ENCODE data around the gene KAT8.

Gene KAT8

DNA sequence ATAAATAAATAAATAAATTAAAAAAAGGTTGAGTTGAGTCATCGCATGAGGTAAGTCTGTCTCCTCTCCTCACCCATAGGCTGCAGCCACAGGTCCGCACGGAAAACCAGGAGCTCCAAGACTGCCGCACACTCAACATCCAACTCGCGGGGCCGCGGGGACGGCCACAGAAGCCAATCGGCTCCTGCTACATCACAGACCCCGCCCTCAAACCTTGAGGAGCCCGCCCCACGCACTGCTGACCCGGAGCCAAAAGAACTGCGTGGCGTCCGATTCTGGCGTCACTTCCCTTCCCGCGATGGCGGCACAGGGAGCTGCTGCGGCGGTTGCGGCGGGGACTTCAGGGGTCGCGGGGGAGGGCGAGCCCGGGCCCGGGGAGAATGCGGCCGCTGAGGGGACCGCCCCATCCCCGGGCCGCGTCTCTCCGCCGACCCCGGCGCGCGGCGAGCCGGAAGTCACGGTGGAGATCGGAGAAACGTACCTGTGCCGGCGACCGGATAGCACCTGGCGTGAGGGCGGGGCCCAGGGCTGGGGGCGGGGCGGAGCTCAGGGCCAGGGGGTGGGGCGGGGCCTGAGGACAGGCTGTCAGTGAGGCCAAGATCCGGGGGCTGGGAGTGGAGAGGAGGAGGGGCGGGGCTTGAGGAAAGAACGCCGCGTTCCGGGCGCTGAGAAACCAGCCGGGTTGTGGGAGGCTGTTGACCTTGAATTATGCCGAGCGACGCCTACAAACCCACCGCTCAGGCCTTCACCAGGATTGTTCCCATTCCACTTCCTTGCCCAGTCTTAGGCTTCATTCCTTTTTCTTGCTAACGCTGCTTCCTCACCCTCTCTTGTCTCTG lies at the start of gene KAT8:
KAT8 (plus strand) TSS at position 281 of the 839 bp plus-strand sequence; CDS start at position 299, 18 bp downstream.
- DNase-seq = peak; percentile 98

DNA sequence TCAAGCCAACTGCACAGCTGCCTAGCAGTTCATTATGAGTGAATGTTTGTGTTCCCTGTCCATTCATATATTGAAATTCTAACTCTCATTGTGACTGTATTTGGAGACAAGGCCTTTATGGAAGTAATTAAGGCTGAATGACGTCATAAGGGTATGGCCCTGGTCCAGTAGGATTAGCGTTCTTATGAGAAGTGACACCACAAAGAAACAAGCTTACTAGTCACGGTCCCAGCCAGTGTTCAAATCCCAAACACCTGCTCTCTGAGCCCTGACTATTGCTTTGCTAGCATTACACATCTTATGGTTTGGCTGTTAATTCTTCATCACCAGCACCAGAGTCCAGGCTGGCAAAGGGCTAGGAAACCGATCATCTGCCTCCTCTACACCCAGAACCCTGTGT lies 45.6 kb upstream of the KAT8 start:
- no peak for DNase-seq

DNA sequence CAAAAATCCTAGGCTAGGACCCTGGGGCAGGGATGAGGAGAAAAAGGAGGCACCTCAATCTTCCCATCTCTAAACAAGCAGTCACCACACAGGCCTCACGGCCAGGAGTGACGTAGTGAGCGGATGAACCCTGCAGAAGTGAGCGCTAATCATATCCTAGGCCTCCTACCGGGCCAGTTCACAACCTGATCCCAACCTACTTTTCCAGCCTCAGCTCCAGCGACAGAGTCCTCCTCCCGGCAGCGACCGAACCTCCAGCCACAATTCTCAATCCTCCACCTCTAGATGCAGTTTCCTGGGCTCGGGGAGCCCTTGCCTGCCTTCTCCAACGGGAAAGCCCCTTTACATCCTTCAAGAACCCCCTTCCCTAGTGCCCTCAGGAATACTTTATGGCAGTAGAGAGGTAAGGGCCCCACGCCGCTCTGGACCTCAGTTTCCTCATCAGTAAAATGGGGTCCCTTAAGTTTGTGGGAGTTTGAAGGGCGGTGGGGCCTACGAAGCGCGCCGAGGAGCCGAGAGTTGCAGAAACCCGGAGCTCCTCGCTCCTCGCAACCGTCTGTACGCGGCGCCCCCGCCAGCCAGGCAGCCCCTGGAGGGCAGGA lies 44.8 kb upstream of the KAT8 start:
- peak; percentile 57 for DNase-seq

DNA sequence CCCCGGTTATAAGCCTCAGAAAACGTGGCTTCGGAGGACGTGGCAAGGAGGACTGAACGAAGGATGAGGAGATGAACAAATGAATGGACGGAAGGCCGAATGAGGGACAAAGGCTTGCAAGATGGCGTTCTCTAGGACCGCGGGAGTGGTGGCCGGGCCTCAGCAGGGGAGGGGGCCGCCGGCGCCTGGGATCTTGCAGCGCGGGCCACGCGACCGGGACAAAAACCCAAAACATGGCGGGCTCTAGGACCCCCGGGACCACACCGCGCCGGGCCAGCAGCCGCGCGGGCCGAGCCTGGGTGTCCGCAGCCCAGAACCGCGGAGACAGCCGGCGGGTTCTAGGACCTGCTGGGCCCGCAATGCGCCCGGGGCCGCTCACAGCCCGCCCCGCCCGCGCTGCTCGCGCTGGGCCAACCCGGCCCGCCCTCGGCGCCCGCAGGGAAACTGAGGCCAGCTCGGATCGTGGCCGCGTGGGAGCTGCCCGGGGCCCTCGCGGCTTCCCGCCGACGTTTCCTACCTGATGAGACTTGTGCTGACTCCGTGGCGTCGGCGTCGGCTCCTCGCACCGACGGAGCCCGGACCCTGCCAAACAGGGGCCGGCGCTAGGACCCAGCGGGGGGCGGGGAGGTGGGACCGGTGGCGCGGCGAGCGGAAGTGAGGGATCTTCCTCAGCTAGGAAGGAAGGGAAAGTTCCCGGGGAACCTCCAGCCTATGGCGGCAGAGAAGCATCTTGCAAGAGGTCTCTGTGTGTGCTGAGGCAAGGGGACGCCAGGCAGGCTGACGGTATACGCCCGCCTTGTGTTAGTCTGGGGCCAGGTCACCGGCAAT lies 44.1 kb upstream of the KAT8 start:
- peak; percentile 94 for DNase-seq

DNA sequence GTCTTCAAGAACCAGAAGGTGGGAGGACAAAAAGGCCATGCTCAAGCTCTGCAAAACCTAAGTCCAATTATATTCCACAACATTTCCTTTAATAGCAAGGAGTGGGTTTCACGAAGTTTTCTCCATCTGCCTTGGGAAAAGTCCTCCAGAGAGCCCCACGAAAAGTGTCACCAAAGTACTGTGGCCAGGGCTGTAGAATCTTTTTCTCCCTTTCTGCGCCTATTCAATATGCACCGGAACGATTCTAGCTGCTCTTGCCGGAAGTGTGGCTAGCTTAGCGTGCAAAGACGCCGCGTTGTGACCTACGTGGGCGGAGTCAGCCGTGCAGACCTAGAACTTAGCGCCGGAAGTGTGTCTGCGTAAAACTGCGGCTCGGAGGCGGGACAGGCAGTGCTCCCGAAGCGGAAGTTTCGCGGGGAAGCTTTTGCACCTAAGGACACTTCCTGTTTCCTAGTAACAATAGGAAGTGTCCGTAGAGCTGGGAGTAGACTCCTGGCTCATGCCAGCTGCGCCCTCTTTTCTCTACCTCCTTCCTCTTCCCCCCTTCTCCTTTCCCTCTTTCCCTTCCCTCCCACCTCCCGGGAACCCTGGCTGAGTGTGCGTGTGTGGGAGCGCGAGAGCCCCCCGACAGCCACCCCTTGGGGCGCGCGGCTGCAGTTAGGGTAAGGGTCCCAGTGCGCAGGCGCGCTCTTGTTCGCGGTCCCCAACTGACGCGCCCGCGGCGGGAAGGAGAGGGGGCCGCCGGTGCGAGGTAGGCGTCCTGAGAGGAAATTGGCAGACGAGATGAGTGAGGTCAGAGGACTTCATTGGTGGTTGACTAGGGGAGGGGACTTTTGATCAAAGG lies 43.3 kb upstream of the KAT8 start, which contains the start of the genes ZNF646 and ZNF668:
ZNF646 (plus strand) TSS at position 453 of the 844 bp plus-strand sequence. CDS start 1,903 bp downstream, outside the sequence.
ZNF668 (minus strand) TSS at position 271 of the 844 bp plus-strand sequence. CDS start 9,781 bp downstream, outside the sequence.
- DNase-seq = peak; percentile 98

DNA sequence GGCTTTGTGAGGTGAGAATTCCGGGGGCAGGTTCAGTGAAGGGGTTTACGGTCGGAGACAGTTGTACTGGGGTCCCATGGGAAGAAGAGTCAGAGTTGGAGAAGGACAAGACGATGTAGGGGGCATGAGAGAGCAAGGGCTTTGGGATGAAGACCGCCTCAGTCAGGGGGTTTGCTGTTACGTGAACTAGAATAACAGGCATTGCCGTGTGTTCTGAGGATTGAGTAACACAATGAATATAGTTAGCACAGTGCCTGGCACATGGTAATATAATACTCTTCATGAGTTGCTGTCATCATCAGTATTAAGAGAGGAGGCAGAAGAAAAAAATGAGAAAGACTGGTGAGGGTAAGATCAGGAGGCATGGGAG lies 42.7 kb upstream of the KAT8 start:
- DNase-seq = no peak

DNA sequence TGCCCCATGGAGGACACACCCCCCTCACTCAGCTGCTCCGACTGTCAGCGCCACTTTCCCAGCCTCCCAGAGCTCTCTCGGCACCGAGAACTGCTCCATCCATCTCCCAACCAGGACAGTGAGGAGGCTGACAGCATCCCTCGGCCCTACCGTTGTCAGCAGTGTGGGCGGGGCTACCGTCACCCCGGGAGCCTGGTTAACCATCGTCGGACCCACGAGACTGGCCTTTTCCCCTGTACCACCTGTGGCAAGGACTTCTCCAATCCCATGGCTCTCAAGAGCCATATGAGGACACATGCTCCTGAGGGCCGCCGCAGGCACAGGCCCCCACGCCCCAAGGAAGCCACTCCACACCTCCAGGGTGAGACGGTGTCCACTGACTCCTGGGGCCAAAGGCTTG lies 41.1 kb upstream of the KAT8 start:
- DNase-seq = no peak

DNA sequence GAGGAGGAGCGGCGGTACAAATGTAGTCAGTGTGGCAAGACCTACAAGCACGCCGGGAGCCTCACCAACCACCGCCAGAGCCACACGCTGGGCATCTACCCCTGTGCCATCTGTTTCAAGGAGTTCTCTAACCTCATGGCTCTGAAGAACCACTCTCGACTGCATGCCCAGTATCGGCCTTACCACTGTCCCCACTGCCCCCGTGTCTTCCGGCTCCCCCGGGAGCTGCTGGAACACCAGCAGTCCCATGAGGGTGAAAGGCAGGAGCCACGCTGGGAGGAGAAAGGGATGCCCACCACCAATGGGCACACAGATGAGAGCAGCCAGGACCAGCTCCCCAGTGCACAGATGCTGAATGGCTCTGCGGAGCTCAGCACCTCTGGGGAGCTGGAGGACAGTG lies 40.4 kb upstream of the KAT8 start:
- no peak for DNase-seq

DNA sequence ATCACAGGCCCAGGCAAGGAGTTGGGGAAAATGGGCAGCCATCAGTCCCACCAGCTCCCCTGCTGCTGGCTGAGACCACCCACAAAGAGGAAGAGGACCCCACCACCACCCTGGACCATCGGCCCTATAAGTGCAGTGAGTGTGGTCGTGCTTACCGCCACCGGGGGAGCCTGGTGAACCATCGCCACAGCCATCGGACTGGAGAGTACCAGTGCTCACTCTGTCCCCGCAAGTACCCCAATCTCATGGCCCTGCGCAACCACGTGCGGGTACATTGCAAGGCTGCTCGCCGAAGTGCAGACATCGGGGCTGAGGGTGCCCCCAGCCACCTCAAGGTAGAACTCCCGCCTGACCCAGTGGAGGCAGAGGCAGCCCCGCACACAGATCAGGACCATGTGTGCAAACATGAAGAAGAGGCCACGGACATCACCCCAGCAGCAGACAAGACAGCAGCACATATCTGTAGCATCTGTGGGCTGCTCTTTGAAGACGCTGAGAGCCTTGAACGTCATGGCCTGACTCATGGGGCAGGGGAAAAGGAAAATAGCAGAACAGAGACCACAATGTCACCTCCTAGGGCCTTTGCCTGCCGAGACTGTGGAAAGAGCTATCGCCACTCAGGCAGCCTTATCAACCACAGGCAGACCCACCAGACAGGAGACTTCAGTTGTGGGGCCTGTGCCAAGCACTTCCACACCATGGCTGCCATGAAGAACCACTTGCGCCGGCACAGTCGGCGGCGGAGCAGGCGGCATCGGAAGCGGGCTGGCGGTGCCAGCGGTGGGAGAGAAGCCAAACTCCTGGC lies 39.7 kb upstream of the KAT8 start:
- DNase-seq = no peak

DNA sequence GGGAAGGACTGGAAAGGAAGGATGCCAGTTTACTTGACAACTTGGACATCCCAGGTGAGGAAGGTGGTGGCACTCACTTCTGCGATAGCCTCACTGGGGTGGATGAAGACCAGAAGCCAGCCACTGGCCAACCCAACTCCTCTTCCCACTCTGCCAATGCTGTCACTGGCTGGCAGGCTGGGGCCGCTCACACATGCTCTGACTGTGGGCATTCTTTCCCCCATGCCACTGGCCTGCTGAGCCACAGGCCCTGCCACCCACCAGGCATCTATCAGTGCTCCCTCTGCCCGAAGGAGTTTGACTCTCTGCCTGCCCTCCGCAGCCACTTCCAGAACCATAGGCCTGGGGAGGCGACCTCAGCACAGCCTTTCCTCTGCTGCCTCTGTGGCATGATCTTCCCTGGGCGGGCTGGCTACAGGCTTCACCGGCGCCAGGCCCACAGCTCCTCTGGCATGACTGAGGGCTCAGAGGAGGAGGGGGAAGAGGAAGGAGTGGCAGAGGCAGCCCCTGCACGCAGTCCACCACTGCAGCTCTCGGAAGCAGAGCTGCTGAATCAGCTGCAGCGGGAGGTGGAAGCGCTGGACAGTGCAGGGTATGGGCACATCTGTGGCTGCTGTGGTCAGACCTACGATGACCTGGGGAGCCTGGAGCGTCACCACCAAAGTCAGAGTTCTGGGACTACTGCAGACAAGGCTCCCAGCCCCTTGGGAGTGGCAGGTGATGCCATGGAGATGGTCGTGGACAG lies 38.7 kb upstream of the KAT8 start:
- no peak for DNase-seq

DNA sequence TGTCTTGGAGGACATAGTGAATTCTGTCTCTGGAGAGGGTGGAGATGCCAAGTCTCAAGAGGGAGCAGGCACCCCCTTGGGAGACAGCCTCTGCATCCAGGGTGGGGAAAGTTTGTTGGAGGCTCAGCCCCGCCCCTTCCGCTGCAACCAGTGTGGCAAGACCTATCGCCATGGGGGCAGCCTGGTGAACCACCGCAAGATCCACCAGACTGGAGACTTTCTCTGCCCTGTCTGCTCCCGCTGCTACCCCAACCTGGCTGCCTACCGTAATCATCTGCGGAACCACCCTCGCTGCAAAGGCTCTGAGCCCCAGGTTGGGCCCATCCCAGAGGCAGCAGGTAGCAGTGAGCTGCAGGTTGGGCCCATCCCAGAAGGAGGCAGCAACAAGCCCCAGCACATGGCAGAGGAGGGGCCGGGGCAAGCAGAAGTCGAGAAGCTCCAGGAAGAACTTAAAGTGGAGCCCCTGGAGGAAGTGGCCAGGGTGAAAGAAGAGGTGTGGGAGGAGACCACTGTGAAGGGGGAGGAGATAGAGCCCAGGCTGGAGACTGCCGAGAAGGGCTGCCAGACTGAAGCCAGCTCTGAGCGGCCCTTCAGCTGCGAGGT lies 38.0 kb upstream of the KAT8 start:
- no peak for DNase-seq

DNA sequence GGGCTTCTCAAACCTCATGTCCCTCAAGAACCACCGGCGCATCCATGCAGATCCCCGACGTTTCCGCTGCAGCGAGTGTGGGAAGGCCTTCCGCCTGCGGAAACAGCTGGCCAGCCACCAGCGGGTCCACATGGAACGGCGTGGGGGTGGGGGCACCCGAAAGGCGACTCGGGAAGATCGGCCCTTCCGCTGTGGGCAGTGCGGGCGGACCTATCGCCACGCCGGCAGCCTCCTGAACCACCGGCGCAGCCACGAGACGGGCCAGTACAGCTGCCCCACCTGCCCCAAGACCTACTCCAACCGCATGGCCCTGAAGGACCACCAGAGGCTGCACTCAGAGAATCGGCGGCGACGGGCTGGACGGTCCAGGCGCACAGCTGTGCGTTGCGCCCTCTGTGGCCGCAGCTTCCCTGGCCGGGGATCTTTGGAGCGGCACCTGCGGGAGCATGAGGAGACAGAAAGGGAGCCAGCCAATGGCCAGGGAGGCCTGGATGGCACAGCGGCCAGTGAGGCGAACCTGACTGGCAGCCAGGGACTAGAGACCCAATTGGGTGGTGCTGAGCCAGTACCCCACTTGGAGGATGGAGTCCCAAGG lies 37.3 kb upstream of the KAT8 start:
- DNase-seq = no peak

DNA sequence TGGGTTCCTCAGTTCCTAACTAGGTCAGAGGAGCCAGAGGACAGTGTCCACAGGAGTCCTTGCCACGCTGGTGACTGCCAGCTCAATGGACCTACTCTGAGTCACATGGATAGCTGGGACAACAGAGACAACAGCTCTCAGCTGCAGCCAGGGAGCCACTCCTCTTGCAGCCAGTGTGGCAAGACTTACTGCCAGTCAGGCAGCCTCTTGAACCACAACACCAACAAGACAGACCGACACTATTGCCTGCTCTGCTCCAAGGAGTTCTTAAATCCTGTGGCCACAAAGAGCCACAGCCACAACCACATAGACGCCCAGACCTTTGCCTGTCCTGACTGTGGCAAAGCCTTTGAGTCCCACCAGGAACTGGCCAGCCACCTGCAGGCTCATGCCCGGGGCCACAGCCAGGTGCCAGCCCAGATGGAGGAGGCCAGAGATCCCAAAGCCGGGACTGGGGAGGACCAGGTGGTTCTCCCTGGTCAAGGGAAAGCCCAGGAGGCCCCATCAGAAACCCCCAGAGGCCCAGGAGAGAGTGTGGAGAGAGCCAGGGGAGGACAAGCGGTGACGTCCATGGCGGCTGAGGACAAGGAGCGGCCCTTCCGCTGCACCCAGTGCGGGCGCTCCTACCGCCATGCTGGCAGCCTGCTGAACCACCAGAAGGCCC lies 36.6 kb upstream of the KAT8 start:
- DNase-seq = no peak

DNA sequence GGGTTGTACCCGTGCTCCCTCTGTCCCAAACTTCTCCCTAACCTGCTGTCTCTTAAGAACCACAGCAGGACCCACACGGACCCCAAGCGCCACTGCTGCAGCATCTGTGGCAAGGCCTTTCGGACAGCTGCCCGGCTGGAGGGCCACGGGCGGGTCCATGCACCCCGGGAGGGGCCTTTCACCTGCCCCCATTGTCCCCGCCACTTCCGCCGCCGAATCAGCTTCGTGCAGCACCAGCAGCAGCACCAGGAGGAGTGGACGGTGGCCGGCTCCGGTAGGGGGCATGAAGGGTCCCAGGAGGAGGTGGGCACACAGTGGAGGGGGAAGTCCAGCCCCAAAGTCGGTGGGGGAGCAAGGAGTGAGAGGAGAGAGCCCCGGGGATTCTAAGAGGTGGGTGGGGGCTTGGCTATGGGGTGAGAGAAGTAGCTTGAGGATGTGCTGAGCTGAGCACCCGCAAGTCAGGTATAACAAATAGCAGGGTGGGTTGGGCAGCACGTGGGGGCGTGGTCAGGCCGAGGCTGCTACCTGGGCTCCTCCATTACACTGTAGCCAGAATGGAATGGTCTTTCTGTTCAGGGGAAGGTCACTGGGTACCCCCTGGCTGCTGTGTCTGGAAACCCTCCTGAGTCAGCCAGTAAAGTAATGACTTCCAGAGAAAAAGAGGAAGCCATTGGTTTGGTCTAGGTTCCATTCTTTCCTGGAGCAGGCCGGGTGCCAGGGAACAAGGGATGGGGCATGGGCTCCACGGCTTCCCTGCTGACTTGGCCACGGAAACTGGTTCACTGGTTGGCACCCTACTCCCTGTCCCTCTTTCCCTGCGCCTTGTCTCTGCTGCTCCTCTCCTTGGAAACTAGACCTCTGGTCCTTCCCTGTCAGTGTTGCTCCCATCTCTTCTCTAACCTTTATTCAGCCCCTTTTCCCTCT lies 35.8 kb upstream of the KAT8 start:
- no peak for DNase-seq

DNA sequence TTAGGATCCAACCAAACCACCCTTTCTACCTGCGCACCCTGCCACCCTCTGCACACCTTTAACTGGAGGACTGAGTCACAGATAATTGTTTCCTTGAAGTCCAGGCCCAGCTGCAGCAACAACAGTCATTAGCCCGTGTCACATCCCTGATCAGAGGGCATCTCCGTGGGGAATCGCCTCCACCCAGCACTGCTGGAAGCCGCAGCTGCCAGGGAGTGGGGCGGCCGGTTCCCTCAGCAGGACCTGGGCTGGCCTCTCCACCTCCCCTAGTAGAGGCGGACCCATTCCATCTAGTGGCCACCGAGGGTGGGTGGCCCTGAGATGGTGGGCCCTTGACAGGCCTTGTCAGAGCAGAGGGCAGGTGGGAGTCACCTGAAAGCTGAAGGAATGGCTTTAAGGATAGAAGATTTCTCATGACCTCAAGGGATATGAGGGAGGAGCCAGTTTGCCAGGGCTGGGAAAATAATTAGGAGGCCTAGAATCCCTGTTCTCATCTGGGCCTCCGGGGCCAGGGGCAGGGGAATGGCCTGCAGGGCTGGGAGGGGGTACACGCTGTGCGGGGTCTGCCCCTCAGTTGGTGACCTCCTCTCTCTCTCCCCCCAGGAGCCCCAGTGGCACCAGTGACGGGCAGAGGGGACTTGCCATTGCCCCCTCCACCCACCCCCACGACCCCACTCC lies 35.0 kb upstream of the KAT8 start:
- DNase-seq = no peak

DNA sequence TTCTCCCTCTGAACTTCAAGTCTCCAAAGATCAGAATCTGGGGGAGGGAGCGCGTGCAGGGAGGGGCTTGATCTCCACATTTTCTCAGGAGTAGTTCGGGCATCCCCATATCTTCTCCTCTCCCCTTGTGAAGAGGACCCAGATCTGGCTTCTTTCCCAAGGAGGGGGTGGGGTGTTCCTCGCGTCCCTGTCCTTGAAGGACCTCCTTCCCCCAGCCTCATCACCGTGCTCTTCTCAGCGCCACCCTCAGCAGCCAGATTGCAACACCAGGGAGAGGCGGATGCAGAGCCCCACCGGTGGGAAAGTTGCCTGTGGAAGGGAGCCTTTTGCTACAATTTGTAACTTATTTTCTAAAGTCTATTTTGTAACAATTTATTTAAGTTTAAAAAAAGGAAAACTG lies 34.4 kb upstream of the KAT8 start:
- no peak for DNase-seq

DNA sequence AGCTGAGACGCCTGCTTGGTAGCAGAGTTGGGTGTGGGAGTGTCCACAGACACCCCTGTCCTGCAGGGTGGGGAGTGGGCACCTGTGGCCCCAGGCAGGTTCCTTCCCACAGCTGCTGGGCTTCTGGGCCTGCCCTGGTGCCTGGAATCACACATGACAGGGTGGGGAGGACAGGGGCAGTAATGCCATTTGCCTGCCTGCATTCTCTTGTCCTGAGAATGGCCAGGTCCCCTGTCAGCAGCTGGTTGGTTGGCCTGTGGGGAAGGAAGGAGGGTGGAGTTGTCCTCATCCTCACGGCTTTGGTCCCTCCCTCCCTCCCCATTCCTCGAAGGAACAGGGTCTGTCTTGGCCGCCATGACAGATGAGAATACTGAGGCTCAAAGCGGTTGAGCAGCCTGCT lies 33.9 kb upstream of the KAT8 start:
- DNase-seq = no peak

DNA sequence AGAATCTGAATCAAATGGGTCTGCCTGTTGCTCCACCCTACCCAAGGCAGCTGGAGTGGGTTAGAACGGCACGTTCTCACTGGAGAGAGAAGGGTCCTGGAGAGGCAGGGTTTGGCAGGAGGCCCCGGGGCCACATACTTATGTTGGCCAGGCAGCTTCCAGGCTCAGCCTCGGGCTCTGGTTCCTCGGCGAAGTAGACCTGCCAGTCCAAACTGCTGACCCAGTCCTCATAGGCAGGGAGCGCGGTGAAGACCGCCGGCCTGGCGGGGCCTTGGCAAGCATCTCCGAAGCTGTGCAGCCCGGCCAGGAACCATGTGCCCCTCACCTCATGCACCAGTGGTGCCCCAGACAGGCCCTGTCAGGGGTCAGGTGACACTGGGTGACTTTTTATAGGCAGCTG lies 33.5 kb upstream of the KAT8 start:
- no peak for DNase-seq
